HCT116 (cell line): ENCODE results near the gene FAM110A. TPM values are rescaled to one million over a fixed set of nuclear protein-coding genes. Genes with fewer than 3 reads are reported as not detected.

Source experiments
- ATAC-seq: fragments of 200-7000 bp; cut with Tn5 transposase; 2 replicates; pipeline ENCODE4 v1.9.1; 2020; ENCODE audit warnings: mild to moderate bottlenecking, moderate library complexity
- BruUV-seq: library from RNA; stranded (reverse); fragments of 400-500 nt; replicated peaks from 2 replicates; lab custom pipeline; 2021; lab: Mats Ljungman, UMichigan
- CTCF ChIA-PET: fragments of 300-600 bp; sonication (Branson Sonifier 250); formaldehyde crosslinking; loops from one replicate; lab custom pipeline; 2021; ENCODE audit warnings: antibody characterized with exemption; lab: Charles Lee
- POLR2A ChIA-PET: fragments of 300-600, 350-600 bp; sonication (Branson Sonifier 250); formaldehyde crosslinking; loops from one replicate; lab custom pipeline; 2021; ENCODE audit warnings: antibody characterized with exemption; lab: Charles Lee
- RAD21 ChIA-PET, 2 experiments: fragments of 300-600 bp; sonication (Branson Sonifier 250); formaldehyde crosslinking; loops; one replicate each; lab custom pipeline; 2023; ENCODE audit warnings: low total read pairs in 2 of 2; ENCODE audit not compliant: uncharacterized antibody in 2 of 2, unreplicated experiment in 2 of 2, low non-redundant PET in 1 of 2; lab: Charles Lee
- DNase-seq: peaks from one replicate; pipeline ENCODE4 v3.0.0-alpha.2; 2010; ENCODE audit warnings: low read depth, low spot score
- H2AFZ ChIP-seq: fragments of 200-600 bp; shearing (Covaris generic), sonication (generic); 2 replicates; pipeline ENCODE4 v1.6.1; 2017; ENCODE audit warnings: low read depth, mixed run types, mixed read lengths, antibody characterized with exemption, low read length; ENCODE audit not compliant: poor library complexity, severe bottlenecking
- H3K27ac ChIP-seq: 2 replicates; pipeline ENCODE4 v1.5.1; 2012; ENCODE audit warnings: low read depth, low read length
- H3K27me3 ChIP-seq: fragments of 200-600 bp; sonication (generic); 2 replicates; pipeline ENCODE4 v1.6.1; 2016; ENCODE audit warnings: mixed run types, low read length, mixed read lengths; ENCODE audit not compliant: insufficient read depth
- H3K36me3 ChIP-seq, 2 experiments: fragments of 200-500 bp in 1 of 2; fragments of 200-600 bp in 1 of 2; sonication (Bioruptor generic) in 1 of 2; sonication (generic) in 1 of 2; 2 replicates each; pipeline versions ENCODE4 v1.5.1 to v1.6.1; 2014 to 2016; ENCODE audit warnings: low read length in 2 of 2, inconsistent platforms in 1 of 2, mixed read lengths in 1 of 2, mixed run types in 1 of 2; ENCODE audit not compliant: insufficient read depth in 2 of 2, control insufficient read depth in 1 of 2
- H3K4me1 ChIP-seq, 2 experiments: fragments of 200-600 bp in 1 of 2; sonication (generic) in 1 of 2; 2 replicates each; pipeline versions ENCODE4 v1.5.1 to v1.6.1; 2012 to 2017; ENCODE audit warnings: low read length in 2 of 2, inconsistent platforms in 1 of 2, mild to moderate bottlenecking in 1 of 2, mixed read lengths in 1 of 2, mixed run types in 1 of 2, moderate library complexity in 1 of 2; ENCODE audit not compliant: insufficient read depth in 2 of 2, control insufficient read depth in 1 of 2
- H3K4me2 ChIP-seq: fragments of 200-600 bp; sonication (generic); 2 replicates; pipeline ENCODE4 v1.6.1; 2017; ENCODE audit warnings: mixed run types, low read length, mixed read lengths
- H3K4me3 ChIP-seq, 2 experiments: fragments of 200-600 bp in 1 of 2; sonication (generic) in 1 of 2; replicated peaks in 1 of 2; 2 replicates each; pipeline ENCODE4 v1.5.1; 2011 to 2016; ENCODE audit warnings: low read length in 2 of 2, control low read depth in 1 of 2, low read depth in 1 of 2, mild to moderate bottlenecking in 1 of 2, mixed read lengths in 1 of 2, mixed run types in 1 of 2
- H3K79me2 ChIP-seq: fragments of 200-600 bp; sonication (generic); 2 replicates; pipeline ENCODE4 v1.6.1; 2017; ENCODE audit warnings: mild to moderate bottlenecking, mixed run types, low read length, moderate library complexity, mixed read lengths; ENCODE audit not compliant: insufficient read depth
- H3K9ac ChIP-seq: fragments of 200-600 bp; sonication (generic); 2 replicates; pipeline ENCODE4 v1.6.1; 2016; ENCODE audit warnings: low read length, mixed read lengths
- H3K9me2 ChIP-seq: fragments of 200-600 bp; sonication (generic), shearing (Covaris generic); 2 replicates; pipeline ENCODE4 v1.6.1; 2017; ENCODE audit warnings: mixed run types, mild to moderate bottlenecking, moderate library complexity; ENCODE audit not compliant: insufficient read depth
- H3K9me3 ChIP-seq, 2 experiments: fragments of 200-500 bp in 1 of 2; fragments of 200-600 bp in 1 of 2; sonication (Bioruptor generic) in 1 of 2; sonication (generic) in 1 of 2; 2 replicates each; pipeline ENCODE4 v1.6.1; 2014 to 2017; ENCODE audit warnings: low read length in 2 of 2, mixed read lengths in 2 of 2, inconsistent platforms in 1 of 2, low read depth in 1 of 2, mild to moderate bottlenecking in 1 of 2, mixed run types in 1 of 2, moderate library complexity in 1 of 2; ENCODE audit not compliant: control insufficient read depth in 1 of 2, insufficient read depth in 1 of 2
- H4K20me1 ChIP-seq: fragments of 200-600 bp; sonication (generic), shearing (Covaris generic); 2 replicates; pipeline ENCODE4 v1.6.1; 2017; ENCODE audit warnings: mixed run types, mild to moderate bottlenecking, moderate library complexity; ENCODE audit not compliant: insufficient read depth
- CBX3 ChIP-seq: IDR thresholded peaks from 2 replicates; pipeline ENCODE4 v1.6.1; 2012; ENCODE audit warnings: low read depth
- EGR1 ChIP-seq: IDR thresholded peaks from 2 replicates; pipeline ENCODE4 v1.6.1; 2012; ENCODE audit warnings: low read depth
- ELF1 ChIP-seq: IDR thresholded peaks from 2 replicates; pipeline ENCODE4 v1.6.1; 2012; ENCODE audit warnings: low read depth, borderline replicate concordance
- EZH2 ChIP-seq: fragments of 200-600 bp; sonication (generic); IDR thresholded peaks from 2 replicates; pipeline ENCODE4 v1.6.1; 2017; ENCODE audit warnings: antibody characterized with exemption, mixed run types
- EZH2phosphoT487 ChIP-seq: fragments of 200-600 bp; IDR thresholded peaks from 2 replicates; pipeline ENCODE4 v1.6.1; 2018; ENCODE audit warnings: antibody characterized with exemption, borderline replicate concordance
- JUND ChIP-seq: IDR thresholded peaks from 2 replicates; pipeline ENCODE4 v1.6.1; 2012
- POLR2A ChIP-seq: IDR thresholded peaks from 2 replicates; pipeline ENCODE4 v1.7.0; 2011; ENCODE audit warnings: borderline replicate concordance; ENCODE audit not compliant: insufficient read depth, insufficient read length; ENCODE audit errors: extremely low read depth
- POLR2AphosphoS5 ChIP-seq: IDR thresholded peaks from 2 replicates; pipeline ENCODE4 v1.6.1; 2011; ENCODE audit warnings: mild to moderate bottlenecking, low read depth, low read length, moderate library complexity
- RAD21 ChIP-seq: IDR thresholded peaks from 2 replicates; pipeline ENCODE4 v1.6.1; 2012; ENCODE audit warnings: low read depth, mild to moderate bottlenecking
- SIN3A ChIP-seq: IDR thresholded peaks from 2 replicates; pipeline ENCODE4 v1.6.1; 2012; ENCODE audit warnings: low read depth
- SP1 ChIP-seq: IDR thresholded peaks from 2 replicates; pipeline ENCODE4 v1.6.1; 2012; ENCODE audit warnings: low read depth
- SRF ChIP-seq: IDR thresholded peaks from 2 replicates; pipeline ENCODE4 v1.6.1; 2012; ENCODE audit warnings: low read depth
- TCF7L2 ChIP-seq: IDR thresholded peaks from 2 replicates; pipeline ENCODE4 v1.7.0; 2011; ENCODE audit warnings: borderline replicate concordance, inconsistent platforms; ENCODE audit not compliant: insufficient read depth, insufficient read length; ENCODE audit errors: extremely low read depth
- ZFX ChIP-seq: fragments of 450-650 bp; IDR thresholded peaks from 2 replicates; pipeline ENCODE4 v1.6.1; 2017
- ZNF274 ChIP-seq: fragments of 200-500 bp; sonication (Bioruptor generic); IDR thresholded peaks from 2 replicates; pipeline ENCODE4 v1.6.1; 2014; ENCODE audit warnings: mild to moderate bottlenecking, low read depth, low read length, inconsistent platforms
- intact Hi-C: fragments of 100-400 bp; cut with micrococcal nuclease; formaldehyde crosslinking; loops from 2 replicates; pipeline ENCODE4 v1.10.0; 2022
- total RNA-seq: library from RNA; stranded (reverse); gene quantifications from one replicate; pipeline ENCODE4 v1.2.1, GENCODE V29; 2021; ENCODE audit not compliant: unreplicated experiment
- TF ChIP-seq, protein P1 (sequence below): IDR thresholded peaks from 2 replicates; pipeline ENCODE4 v1.6.1; 2012
- TF ChIP-seq, protein P2 (sequence below): IDR thresholded peaks from 2 replicates; pipeline ENCODE4 v1.6.1; 2011; ENCODE audit warnings: mild to moderate bottlenecking, low read length, moderate library complexity; ENCODE audit not compliant: insufficient replicate concordance; ENCODE audit errors: extremely low read depth
- TF ChIP-seq, protein P3 (sequence below), 3 experiments: fragments of 200-600 bp in 1 of 3; sonication (generic) in 1 of 3; IDR thresholded peaks in 2 of 3; conservative IDR thresholded peaks in 1 of 3; 2 replicates each; pipeline ENCODE4 v1.5.1; 2012 to 2017; ENCODE audit warnings: low read depth in 2 of 3, low read length in 2 of 3, antibody characterized with exemption in 1 of 3, borderline replicate concordance in 1 of 3, control low read depth in 1 of 3, mild to moderate bottlenecking in 1 of 3, mixed read lengths in 1 of 3, mixed run types in 1 of 3, moderate library complexity in 1 of 3; ENCODE audit not compliant: insufficient read depth in 1 of 3

Gene FAM110A
- total RNA-seq, 1 experiment from 2014 or later = 26.4 TPM

DNA sequence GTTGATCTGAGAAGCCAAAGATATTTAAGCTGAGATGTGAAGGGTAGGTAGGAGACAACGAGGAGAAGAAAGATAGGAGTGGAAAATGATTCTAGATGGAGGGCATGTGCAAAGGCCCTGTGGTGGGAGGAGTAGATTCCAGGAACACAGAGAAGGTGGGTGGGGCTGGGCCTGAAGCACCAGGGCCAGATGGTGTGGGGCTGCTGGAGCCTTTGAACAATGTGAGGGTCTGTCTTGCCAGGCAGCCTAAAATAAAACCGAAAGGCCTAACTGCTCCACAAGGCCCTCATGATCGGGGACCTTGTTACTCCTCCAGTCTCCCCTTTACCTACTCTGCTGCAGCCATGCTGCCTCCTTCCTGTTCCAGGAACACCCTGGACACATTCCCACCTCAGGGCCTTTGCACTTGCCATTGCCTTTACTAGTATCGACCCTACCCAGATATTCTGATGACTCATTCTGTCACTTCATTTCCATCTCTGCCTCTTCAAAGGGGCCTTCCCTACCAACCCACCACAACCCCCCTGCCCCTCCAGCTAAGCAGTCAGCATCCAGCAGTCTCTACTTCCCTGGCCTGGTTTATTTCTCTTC is 20.0 kb downstream of the FAM110A start (continued):
- TF ChIP-seq EZH2phosphoT487 (no peak), EGR1 (no peak), POLR2A (no peak)
- TF ChIP-seq, all 23 proteins: peak for 0

DNA sequence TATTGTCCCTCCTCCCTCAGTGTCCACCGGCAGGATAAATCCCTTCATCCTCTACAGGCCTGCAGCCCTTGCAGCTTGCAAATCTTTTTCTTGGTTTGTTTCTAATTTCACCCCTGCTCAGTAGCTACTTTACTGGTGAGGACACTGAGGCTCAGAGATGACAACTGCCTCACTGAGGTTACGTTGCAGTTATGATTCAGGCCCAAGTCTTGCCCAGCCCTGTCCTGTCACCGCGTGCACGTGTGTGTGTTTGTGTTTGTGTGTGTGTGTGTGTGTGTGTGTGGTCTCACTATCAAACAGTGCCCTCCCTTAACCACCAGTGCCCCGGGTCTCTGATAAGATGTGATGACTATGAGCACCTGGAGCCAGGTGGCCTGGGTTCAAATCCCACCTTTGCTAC is 21.1 kb downstream of the FAM110A start:
- no peaks in the 10 kb centered on the region for H3K27me3 ChIP-seq
- no peaks in the 10 kb centered on the region for H4K20me1 ChIP-seq
- H3K9ac ChIP-seq = no peak overlapping the region
- CTCF ChIA-PET = no interaction called here
- H2AFZ ChIP-seq = no peak overlapping the region
- no peaks in the 10 kb centered on the region for H3K9me2 ChIP-seq
- TF ChIP-seq TCF7L2 (no peak), POLR2A (no peak), CBX3 (no peak), SRF (no peak), RAD21 (no peak), ZFX (no peak), EGR1 (no peak), POLR2AphosphoS5 (no peak), JUND (no peak), SP1 (no peak), EZH2 (no peak), SIN3A (no peak), ZNF274 (no peak), ELF1 (no peak)
- TF ChIP-seq, protein P1, sequence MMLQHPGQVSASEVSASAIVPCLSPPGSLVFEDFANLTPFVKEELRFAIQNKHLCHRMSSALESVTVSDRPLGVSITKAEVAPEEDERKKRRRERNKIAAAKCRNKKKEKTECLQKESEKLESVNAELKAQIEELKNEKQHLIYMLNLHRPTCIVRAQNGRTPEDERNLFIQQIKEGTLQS = no peak
- TF ChIP-seq, protein P2, sequence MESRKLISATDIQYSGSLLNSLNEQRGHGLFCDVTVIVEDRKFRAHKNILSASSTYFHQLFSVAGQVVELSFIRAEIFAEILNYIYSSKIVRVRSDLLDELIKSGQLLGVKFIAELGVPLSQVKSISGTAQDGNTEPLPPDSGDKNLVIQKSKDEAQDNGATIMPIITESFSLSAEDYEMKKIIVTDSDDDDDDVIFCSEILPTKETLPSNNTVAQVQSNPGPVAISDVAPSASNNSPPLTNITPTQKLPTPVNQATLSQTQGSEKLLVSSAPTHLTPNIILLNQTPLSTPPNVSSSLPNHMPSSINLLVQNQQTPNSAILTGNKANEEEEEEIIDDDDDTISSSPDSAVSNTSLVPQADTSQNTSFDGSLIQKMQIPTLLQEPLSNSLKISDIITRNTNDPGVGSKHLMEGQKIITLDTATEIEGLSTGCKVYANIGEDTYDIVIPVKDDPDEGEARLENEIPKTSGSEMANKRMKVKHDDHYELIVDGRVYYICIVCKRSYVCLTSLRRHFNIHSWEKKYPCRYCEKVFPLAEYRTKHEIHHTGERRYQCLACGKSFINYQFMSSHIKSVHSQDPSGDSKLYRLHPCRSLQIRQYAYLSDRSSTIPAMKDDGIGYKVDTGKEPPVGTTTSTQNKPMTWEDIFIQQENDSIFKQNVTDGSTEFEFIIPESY = no peak
- TF ChIP-seq, protein P3, sequence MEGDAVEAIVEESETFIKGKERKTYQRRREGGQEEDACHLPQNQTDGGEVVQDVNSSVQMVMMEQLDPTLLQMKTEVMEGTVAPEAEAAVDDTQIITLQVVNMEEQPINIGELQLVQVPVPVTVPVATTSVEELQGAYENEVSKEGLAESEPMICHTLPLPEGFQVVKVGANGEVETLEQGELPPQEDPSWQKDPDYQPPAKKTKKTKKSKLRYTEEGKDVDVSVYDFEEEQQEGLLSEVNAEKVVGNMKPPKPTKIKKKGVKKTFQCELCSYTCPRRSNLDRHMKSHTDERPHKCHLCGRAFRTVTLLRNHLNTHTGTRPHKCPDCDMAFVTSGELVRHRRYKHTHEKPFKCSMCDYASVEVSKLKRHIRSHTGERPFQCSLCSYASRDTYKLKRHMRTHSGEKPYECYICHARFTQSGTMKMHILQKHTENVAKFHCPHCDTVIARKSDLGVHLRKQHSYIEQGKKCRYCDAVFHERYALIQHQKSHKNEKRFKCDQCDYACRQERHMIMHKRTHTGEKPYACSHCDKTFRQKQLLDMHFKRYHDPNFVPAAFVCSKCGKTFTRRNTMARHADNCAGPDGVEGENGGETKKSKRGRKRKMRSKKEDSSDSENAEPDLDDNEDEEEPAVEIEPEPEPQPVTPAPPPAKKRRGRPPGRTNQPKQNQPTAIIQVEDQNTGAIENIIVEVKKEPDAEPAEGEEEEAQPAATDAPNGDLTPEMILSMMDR (IDR thresholded peaks at IDR 0.05 in 2 of 3, conservative IDR thresholded peaks at IDR 0.05 in 1 of 3; ENCODE audit: borderline replicate concordance in 1 of 3, insufficient read depth in 1 of 3, low read depth in 2 of 3, low read length in 2 of 3) = no peak
- no peak overlapping the region for H3K4me3 ChIP-seq
- RAD21 ChIA-PET = no interaction called here
- peaks cover 24 to 55% of the 10 kb centered on the region in 2 experiments for H3K4me1 ChIP-seq
- H3K79me2 ChIP-seq = no peaks in the 10 kb centered on the region
- ATAC-seq (no peak), DNase-seq (no peak)
- intact Hi-C loops = no loop called here
- H3K36me3 ChIP-seq = no peaks in the 10 kb centered on the region
- POLR2A ChIA-PET = no interaction called here
- H3K4me2 ChIP-seq = no peak overlapping the region
- H3K9me3 ChIP-seq = no peaks in the 10 kb centered on the region
- BruUV-seq = no TSS peak
- no peak overlapping the region for H3K27ac ChIP-seq
